K562 (cell line): Measurements from ENCODE around the gene C16orf95. TPM values are rescaled to one million over a fixed set of nuclear protein-coding genes. Genes with fewer than 3 reads are reported as not detected.

Source experiments
- ATAC-seq: fragments of 200-7000 bp; cut with Tn5 transposase; 3 replicates; pipeline ENCODE4 v1.9.1; 2020; ENCODE audit warnings: moderate library complexity
- BruUV-seq: library from RNA; stranded (reverse); fragments of 400-500 nt; replicated peaks from 2 replicates; lab custom pipeline; 2021; lab: Mats Ljungman, UMichigan
- CTCF ChIA-PET: fragments of 300-600 bp; formaldehyde crosslinking; extraction: SDS; loops from one replicate; lab custom pipeline; 2021; ENCODE audit warnings: low intra/inter-chr PET ratio; lab: Yijun Ruan, JAX
- POLR2A ChIA-PET: fragments of 300-600, 350-650 bp; sonication (Branson Sonifier 250); formaldehyde crosslinking; extraction: SDS; loops from one replicate; lab custom pipeline; 2021; ENCODE audit warnings: antibody characterized with exemption, inconsistent platforms; lab: Yijun Ruan, JAX
- DNase-seq, 4 experiments: peaks; one replicate each; pipeline versions ENCODE4 v3.0.0 to v3.0.0-alpha.2; 2011 to 2018; ENCODE audit warnings: low spot score in 3 of 4, mixed read lengths in 3 of 4; ENCODE audit errors: extremely low read depth in 1 of 4
- FAIRE-seq: peaks from 2 replicates; lab custom pipeline; 2011; peaks lifted over from hg19 to GRCh38; lab: Jason Lieb, UNC
- H2AFZ ChIP-seq: 2 replicates; pipeline ENCODE4 v1.6.0; 2011; ENCODE audit warnings: low read depth, low read length, control low read depth, inconsistent platforms
- H3K27ac ChIP-seq: fragments of 200-600 bp; 3 replicates; pipeline ENCODE4 v1.8.0; 2011; ENCODE audit warnings: low read depth, mild to moderate bottlenecking, control low read depth, inconsistent platforms, low read length, moderate library complexity, mixed read lengths; ENCODE audit errors: extremely low read depth
- H3K27me3 ChIP-seq, 2 experiments: fragments of 300-600 bp in 1 of 2; 2 replicates in 1 of 2; 3 replicates in 1 of 2; pipeline versions ENCODE4 v1.6.0 to v1.8.0; 2011; ENCODE audit warnings: inconsistent platforms in 2 of 2, low read length in 2 of 2, mild to moderate bottlenecking in 1 of 2, mixed read lengths in 1 of 2, moderate library complexity in 1 of 2; ENCODE audit not compliant: control insufficient read depth in 2 of 2, insufficient read depth in 2 of 2
- H3K36me3 ChIP-seq: fragments of 300-600 bp; 3 replicates; pipeline ENCODE4 v1.8.0; 2011; ENCODE audit warnings: mild to moderate bottlenecking, low read length, inconsistent platforms; ENCODE audit not compliant: control insufficient read depth, insufficient read depth
- H3K4me1 ChIP-seq, 2 experiments: fragments of 200-600 bp in 1 of 2; replicated peaks in 1 of 2; 2 replicates in 1 of 2; 3 replicates in 1 of 2; pipeline versions ENCODE4 v1.5.1 to v1.8.0; 2011; ENCODE audit warnings: inconsistent platforms in 2 of 2, low read length in 2 of 2, mild to moderate bottlenecking in 1 of 2, mixed read lengths in 1 of 2, moderate library complexity in 1 of 2; ENCODE audit not compliant: control insufficient read depth in 2 of 2, insufficient read depth in 2 of 2
- H3K4me2 ChIP-seq: 2 replicates; pipeline ENCODE4 v1.6.1; 2011; ENCODE audit warnings: low read length, control low read depth, inconsistent platforms, mixed read lengths; ENCODE audit not compliant: insufficient read depth
- H3K4me3 ChIP-seq: fragments of 200-600 bp; sonication (generic), shearing (Covaris generic); 2 replicates; pipeline ENCODE4 v1.5.1; 2016; ENCODE audit warnings: control low read depth, inconsistent platforms
- H3K79me2 ChIP-seq: fragments of 200-600 bp; 3 replicates; pipeline ENCODE4 v1.8.0; 2011; ENCODE audit warnings: low read length, inconsistent platforms; ENCODE audit not compliant: control insufficient read depth, insufficient read depth
- H3K9ac ChIP-seq, 2 experiments: 2 replicates each; pipeline versions ENCODE4 v1.6.0 to v1.6.1; 2011; ENCODE audit warnings: low read depth in 2 of 2, low read length in 2 of 2, control low read depth in 1 of 2, inconsistent platforms in 1 of 2, mild to moderate bottlenecking in 1 of 2, mixed read lengths in 1 of 2; ENCODE audit not compliant: insufficient read depth in 1 of 2
- H3K9me1 ChIP-seq: one replicate; pipeline ENCODE4 v1.6.0; 2011; ENCODE audit warnings: inconsistent platforms, mild to moderate bottlenecking, low read length, moderate library complexity; ENCODE audit not compliant: control insufficient read depth, insufficient read depth
- H3K9me3 ChIP-seq: replicated peaks from 2 replicates; pipeline ENCODE4 v1.5.1; 2011; ENCODE audit warnings: low read depth, low read length, inconsistent platforms; ENCODE audit not compliant: control insufficient read depth, insufficient read depth
- H4K20me1 ChIP-seq: replicated peaks from 2 replicates; pipeline ENCODE4 v1.6.1; 2011; ENCODE audit warnings: low read length, inconsistent platforms, mixed read lengths; ENCODE audit not compliant: control insufficient read depth, insufficient read depth
- BMI1 ChIP-seq: fragments of 150-350 bp; IDR thresholded peaks from 2 replicates; pipeline ENCODE4 v1.6.1; 2014; ENCODE audit warnings: low read length
- KAT8 ChIP-seq: fragments of 450-650 bp; IDR thresholded peaks from 2 replicates; pipeline ENCODE4 v1.6.1; 2016; ENCODE audit warnings: low read depth, mild to moderate bottlenecking
- NFE2L1 ChIP-seq: fragments of 450-650 bp; IDR thresholded peaks from 2 replicates; pipeline ENCODE4 v1.6.1; 2016; ENCODE audit warnings: missing genetic modification characterization, low read depth, mild to moderate bottlenecking, missing compliant biosample characterization, moderate library complexity, borderline replicate concordance
- PTTG1 ChIP-seq: fragments of 450-650 bp; IDR thresholded peaks from 2 replicates; pipeline ENCODE4 v1.6.1; 2016; ENCODE audit warnings: low read depth, mild to moderate bottlenecking, missing genetic modification characterization, missing compliant biosample characterization
- ZEB2 ChIP-seq: fragments of 450-650 bp; IDR thresholded peaks from 2 replicates; pipeline ENCODE4 v1.6.1; 2016
- ZNF77 ChIP-seq: fragments of 250-450 bp; sonication (Bioruptor Pico); IDR thresholded peaks from 2 replicates; pipeline ENCODE4 v1.5.0; 2020
- WGBS: fragments of 100-300 bp; shearing (Covaris generic); methylation state at CpG from one replicate; pipeline ENCODE4 v1.1.6; 2016; ENCODE audit warnings: low coverage, mixed read lengths; ENCODE audit not compliant: insufficient coverage; ENCODE audit errors: missing lambda C conversion rate; 5-methylcytosine and 5-hydroxymethylcytosine counted together
- in situ Hi-C: fragments of 300-500 bp; cut with MboI; formaldehyde crosslinking; loops from 4 replicates; pipeline ENCODE4 v1.15.0; 2018; ENCODE audit warnings: inconsistent platforms, mixed read lengths
- intact Hi-C: fragments of 100-400 bp; cut with micrococcal nuclease; formaldehyde crosslinking; loops from 2 replicates; pipeline ENCODE4 v1.14.2; 2022
- polyA plus RNA-seq, 8 experiments: library from polyadenylated mRNA; depleted of rRNA in 4 of 8; stranded (reverse) in 5 of 8; unstranded in 3 of 8; fragments of >200 nt; fragmentation: Nextera tagmentation in 2 of 8; fragmentation: Illumina TruSeq in 1 of 8; extraction: Ambion mirVana in 2 of 8; extraction: Trizol in 1 of 8; gene quantifications; 2 replicates each; pipeline versions ENCODE4 v1.2.1 to v1.2.3, GENCODE V29; 2011 to 2014; ENCODE audit warnings: inconsistent platforms in 1 of 8, missing spikeins in 1 of 8
- total RNA-seq, 7 experiments: library from RNA; depleted of rRNA in 6 of 7; stranded (reverse); fragments of >200 nt in 6 of 7; fragmentation: Illumina TruSeq in 2 of 7; extraction: Trizol in 2 of 7; gene quantifications; 2 replicates each; pipeline versions ENCODE4 v1.2.1 to v1.2.3, GENCODE V29; 2011 to 2021; ENCODE audit warnings: low replicate concordance in 1 of 7
- TF ChIP-seq, protein P1 (sequence below), 2 experiments: fragments of 450-650 bp; IDR thresholded peaks; 2 replicates each; pipeline ENCODE4 v1.6.1; 2018; ENCODE audit warnings: mild to moderate bottlenecking in 2 of 2, low read depth in 1 of 2; ENCODE audit not compliant: partially characterized antibody in 2 of 2

Gene C16orf95
- total and polyA plus RNA-seq, 9 of the 15 experiments (the other 6 are each of a cell fraction or from before 2014, with no cell fraction given), result 6.5 to 20.5 (median 9.4) TPM

DNA sequence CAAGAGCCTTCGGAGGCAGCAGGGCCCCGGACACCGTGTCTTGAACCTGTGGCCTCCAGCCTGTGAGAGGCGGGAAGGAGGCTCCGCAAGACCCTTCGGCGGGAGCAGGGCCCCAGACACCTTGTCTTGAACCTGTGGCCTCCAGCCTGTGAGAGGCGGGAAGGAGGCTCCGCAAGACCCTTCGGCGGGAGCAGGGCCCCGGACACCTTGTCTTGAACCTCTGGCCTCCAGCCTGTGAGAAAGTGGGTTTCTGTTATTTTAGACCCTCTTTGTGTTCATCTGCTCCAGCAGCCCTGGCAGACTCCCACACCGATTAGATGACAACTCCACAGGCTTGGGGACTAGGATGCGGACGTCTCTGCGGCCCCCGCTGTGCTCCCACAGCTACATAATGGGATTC lies 36.4 kb upstream of the C16orf95 start:
- Histone ChIP-seq H3K4me3 (no peak overlapping the region), H3K27ac (no peak overlapping the region), H2AFZ (no peak overlapping the region), H3K79me2 (peaks cover 4% of the 10 kb centered on the region; the same call in 2 of the 3 replicates), H3K27me3 (no peaks in the 10 kb centered on the region), H3K4me2 (no peak overlapping the region), H3K9ac (no peak overlapping the region), H3K9me1 (no peaks in the 10 kb centered on the region), H4K20me1 (no peaks in the 10 kb centered on the region; the same call in 1 of the 2 replicates), H3K9me3 (no peaks in the 10 kb centered on the region), H3K4me1 (peaks cover 0 to 6% of the 10 kb centered on the region in 2 experiments; a peak in 1 of 5 replicates), H3K36me3 (peaks cover 29% of the 10 kb centered on the region; the same call in 2 of the 3 replicates)
- no TSS peak for BruUV-seq
- ChIA-PET CTCF (no interaction called here), POLR2A (interaction anchor here (0.6 kb wide), 1 partner anchor 11 kb away, joined by 3 read pairs; no protein-coding TSS in a partner anchor)
- intact Hi-C loops, result no loop called here
- DNase-seq (no peak), ATAC-seq (no peak), FAIRE-seq (no peak)
- 96% methylated on average over 8 of the region's 17 CpGs for WGBS
- TF ChIP-seq BMI1 (no peak), ZNF77 (no peak), NFE2L1 (tag) (no peak)
- in situ Hi-C loops, result no loop called here

GRCh38 chr16:87352818-87353217 lies 35.6 kb upstream of the C16orf95 start:
- in situ Hi-C loops, result no loop called here
- no peak overlapping the region for H3K4me2 ChIP-seq
- FAIRE-seq (no peak), ATAC-seq (no peak), DNase-seq (no peak)
- BruUV-seq, result no TSS peak
- peaks cover 6% of the 10 kb centered on the region for H3K79me2 ChIP-seq
- peaks cover 5% of the 10 kb centered on the region for H3K9me1 ChIP-seq
- no peak overlapping the region for H3K4me3 ChIP-seq
- no peak overlapping the region for H2AFZ ChIP-seq
- WGBS, result 89% methylated on average over 15 of the region's 15 CpGs
- H3K4me1 ChIP-seq, result peaks cover 0 to 10% of the 10 kb centered on the region in 2 experiments; a peak in 1 of 5 replicates
- no peaks in the 10 kb centered on the region for H3K27me3 ChIP-seq
- intact Hi-C loops, result no loop called here
- POLR2A ChIA-PET, result no interaction called here
- CTCF ChIA-PET, result no interaction called here
- no peaks in the 10 kb centered on the region for H3K9me3 ChIP-seq
- peak overlapping the region in 1 of 2 experiments; percentile 7; a peak in 1 of 4 replicates for H3K9ac ChIP-seq
- H4K20me1 ChIP-seq, result no peaks in the 10 kb centered on the region; the same call in 1 of the 2 replicates
- H3K27ac ChIP-seq, result no peak overlapping the region
- H3K36me3 ChIP-seq, result peaks cover 29% of the 10 kb centered on the region; the same call in 2 of the 3 replicates
- TF ChIP-seq ZEB2 (no peak), KAT8 (no peak), PTTG1 (tag) (no peak)
- TF ChIP-seq, protein P1, sequence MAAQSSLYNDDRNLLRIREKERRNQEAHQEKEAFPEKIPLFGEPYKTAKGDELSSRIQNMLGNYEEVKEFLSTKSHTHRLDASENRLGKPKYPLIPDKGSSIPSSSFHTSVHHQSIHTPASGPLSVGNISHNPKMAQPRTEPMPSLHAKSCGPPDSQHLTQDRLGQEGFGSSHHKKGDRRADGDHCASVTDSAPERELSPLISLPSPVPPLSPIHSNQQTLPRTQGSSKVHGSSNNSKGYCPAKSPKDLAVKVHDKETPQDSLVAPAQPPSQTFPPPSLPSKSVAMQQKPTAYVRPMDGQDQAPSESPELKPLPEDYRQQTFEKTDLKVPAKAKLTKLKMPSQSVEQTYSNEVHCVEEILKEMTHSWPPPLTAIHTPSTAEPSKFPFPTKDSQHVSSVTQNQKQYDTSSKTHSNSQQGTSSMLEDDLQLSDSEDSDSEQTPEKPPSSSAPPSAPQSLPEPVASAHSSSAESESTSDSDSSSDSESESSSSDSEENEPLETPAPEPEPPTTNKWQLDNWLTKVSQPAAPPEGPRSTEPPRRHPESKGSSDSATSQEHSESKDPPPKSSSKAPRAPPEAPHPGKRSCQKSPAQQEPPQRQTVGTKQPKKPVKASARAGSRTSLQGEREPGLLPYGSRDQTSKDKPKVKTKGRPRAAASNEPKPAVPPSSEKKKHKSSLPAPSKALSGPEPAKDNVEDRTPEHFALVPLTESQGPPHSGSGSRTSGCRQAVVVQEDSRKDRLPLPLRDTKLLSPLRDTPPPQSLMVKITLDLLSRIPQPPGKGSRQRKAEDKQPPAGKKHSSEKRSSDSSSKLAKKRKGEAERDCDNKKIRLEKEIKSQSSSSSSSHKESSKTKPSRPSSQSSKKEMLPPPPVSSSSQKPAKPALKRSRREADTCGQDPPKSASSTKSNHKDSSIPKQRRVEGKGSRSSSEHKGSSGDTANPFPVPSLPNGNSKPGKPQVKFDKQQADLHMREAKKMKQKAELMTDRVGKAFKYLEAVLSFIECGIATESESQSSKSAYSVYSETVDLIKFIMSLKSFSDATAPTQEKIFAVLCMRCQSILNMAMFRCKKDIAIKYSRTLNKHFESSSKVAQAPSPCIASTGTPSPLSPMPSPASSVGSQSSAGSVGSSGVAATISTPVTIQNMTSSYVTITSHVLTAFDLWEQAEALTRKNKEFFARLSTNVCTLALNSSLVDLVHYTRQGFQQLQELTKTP (IDR thresholded peaks at IDR 0.05; ENCODE audit: low read depth in 1 of 2, partially characterized antibody in 2 of 2), result no peak
